Stimulated activated naive CD8-positive, alpha-beta T cell treated with anti-CD3 and anti-CD28 coated beads, Interleukin-15, Interleukin-2, amounts not matched to agents 100 U/mL and 50 U/mL, for 24 hours (primary cell): ENCODE measurements around the gene CDK11A.
"Not testable (repeated sequence)": the region's sequence is repeated elsewhere in the genome, so short reads cannot be mapped to it uniquely, and the experiment has no call there.

Experiments used
- ATAC-seq: fragments of 150-1000 bp; cut with Tn5 transposase; one replicate; pipeline ENCODE4 v1.10.0; 2021
- DNase-seq: peaks from one replicate; pipeline ENCODE4 v3.0.0; 2021

CDK11A gene

DNA sequence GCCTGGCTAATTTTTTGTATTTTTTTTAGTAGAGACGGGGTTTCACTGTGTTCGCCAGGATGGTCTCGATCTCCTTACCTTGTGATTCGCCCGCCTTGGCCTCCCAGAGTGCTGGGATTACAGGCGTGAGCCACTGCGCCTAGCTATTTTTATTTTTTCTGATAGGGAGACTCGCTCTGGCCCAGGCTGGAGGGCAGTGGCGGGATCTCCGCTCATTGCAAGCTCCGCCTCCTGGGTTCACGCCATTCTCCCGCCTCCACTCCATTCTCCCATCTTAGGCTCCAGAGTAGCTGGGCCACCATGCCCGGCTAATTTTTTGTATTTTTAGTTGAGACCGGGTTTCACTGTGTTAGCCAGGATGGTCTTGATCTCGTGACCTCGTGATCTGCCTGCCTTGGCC, 1.9 kb upstream of the CDK11A start:
- not testable (repeated sequence) for DNase-seq, ATAC-seq

GRCh38 chr1:1721201-1721600, 3.0 kb downstream of the CDK11A start:
- DNase-seq: no peak
- no peak for ATAC-seq

DNA sequence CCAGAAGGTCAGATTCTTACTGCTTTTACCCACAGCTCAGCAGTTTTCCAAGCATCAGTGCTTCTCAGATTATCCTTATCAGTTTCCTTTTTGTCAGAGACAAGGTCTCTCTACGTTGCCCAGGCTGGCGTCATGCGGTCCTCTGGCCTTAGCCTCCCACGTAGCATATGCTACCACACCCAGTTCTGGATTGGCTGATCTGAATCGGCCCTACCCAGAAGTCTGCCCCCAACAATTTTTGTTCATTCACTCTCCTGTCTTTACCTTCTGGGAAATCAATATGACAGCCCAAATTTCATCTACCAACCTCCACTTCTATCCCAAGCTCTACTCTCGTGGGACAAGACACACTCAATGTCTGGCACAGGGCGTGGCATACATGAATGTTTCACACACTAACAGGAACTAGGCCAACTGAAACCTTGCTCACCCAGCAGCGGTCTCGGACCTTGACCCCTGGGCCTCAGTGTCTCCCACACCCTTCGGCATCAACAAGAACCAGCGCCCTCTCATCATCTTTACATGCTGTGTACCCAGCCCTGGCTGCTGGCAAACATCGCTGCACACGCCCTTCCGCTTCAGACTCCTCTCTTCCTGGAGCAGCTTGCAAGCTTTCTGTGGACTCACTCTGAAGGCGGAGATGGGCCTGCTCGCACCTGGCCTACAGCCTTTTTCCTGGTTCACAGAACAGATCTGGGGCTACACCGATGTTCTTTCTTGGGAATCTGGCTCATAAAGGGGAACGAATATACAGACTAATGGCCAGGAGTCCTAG, 8.9 kb downstream of the CDK11A start:
- not testable (repeated sequence) for DNase-seq, ATAC-seq

DNA sequence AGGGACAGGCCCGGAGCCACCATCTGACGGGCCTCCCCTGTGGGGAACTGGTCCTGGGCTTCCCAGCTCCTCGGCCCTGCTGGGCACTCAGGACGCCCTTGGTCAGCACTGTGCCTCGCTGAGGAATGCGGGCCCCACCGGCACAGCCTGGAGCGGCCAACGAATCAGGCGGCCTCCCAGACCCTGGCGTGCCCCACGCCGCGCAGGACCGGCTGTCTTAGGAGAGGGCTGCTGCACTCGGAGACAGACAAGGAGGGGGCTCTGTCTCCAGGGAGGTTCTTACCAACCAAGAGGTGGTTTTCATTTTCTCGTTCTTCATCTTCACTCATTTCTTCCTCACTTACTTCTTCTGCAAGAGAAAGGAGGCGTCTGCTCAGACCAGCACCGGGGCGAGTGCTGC, 16.3 kb downstream of the CDK11A start:
- DNase-seq, ATAC-seq: not testable (repeated sequence)

DNA sequence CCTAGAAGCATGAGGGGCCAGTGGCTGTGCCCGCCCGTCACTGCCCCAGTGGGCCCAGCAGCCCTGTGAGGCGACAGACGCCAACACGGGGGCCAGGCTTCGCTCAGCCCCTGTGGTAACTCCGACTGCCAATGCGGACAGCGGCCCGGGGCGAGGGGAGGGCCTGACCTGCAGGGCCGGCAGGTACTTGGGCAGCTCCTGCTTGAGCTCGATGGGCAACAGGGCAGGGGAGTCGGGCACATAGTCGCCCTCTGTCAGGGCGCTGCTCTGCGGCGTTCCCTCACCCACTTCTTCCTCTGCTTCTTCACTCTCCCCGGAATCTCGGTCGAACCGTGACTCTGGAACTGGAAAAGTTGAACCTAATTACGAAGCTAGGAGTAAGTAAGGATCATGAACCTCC, 16.9 kb downstream of the CDK11A start:
- DNase-seq, ATAC-seq: not testable (repeated sequence)

GRCh38 chr1:1705623-1706022, 18.5 kb downstream of the CDK11A start:
- ATAC-seq, DNase-seq: not testable (repeated sequence)

DNA sequence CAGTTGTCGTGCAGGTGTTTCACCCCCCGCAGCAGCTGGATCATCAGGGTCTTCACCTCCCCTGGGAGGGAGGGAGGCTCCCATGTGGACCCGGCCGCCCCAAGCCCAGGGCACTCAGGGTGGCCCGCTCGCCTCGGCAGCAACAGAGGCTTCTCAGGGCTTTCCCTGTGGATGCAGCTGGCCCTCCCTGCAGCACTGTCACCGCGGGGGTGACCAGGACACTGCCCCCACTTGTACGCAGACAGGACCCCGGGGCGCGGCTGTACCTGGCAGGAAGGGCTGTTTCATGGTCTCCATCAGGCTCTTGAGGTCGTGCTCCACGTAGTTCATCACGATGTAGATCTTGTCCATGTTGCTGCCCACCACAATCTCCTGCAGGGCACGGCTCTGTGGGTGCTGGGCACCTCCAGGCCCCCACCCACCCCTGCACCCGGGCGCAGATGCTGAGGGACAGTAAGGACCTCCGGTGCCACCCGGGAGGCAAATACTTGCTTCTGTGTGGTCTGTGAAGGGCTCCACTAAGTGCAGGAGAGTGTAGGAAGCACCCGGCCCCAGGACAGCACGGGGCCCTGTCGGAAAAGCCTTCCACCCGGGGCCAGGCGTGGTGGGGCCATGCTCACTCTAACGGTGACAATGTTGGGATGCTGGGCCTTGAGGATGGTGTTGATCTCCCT, 19.7 kb downstream of the CDK11A start:
- ATAC-seq: not testable (repeated sequence)

GRCh38 chr1:1703796-1704195, 20.4 kb downstream of the CDK11A start:
- DNase-seq (peak; percentile 4), ATAC-seq (no peak)

More for the DNA sequence above, 19.7 kb downstream of the CDK11A start:
- peak; percentile 2 for DNase-seq

- not testable (repeated sequence) for ATAC-seq, DNase-seq
Measured at GRCh38 chr1:1702506-1702905, 21.7 kb downstream of the CDK11A start.

DNA sequence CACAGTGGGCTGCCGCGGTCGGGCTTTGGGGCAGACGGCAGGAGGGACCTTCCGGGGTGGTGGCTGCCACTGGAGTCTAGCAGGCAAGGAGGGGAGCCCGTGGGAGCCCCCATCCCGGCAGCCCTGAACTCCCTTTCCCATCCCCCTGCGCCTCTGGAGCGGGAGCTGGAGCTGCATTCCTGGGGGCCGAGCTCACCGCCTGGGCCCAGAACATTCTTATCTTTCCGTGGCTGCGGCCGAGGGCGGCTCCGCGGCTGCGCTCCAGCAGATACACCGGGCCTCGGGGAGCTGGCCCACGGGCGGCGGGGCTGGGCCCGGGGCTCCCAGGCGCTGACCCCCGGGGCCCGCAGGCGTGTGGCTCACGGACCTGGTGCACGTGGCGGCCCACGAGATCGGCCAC, 23.6 kb downstream of the CDK11A start:
- DNase-seq, ATAC-seq: not testable (repeated sequence)

DNA sequence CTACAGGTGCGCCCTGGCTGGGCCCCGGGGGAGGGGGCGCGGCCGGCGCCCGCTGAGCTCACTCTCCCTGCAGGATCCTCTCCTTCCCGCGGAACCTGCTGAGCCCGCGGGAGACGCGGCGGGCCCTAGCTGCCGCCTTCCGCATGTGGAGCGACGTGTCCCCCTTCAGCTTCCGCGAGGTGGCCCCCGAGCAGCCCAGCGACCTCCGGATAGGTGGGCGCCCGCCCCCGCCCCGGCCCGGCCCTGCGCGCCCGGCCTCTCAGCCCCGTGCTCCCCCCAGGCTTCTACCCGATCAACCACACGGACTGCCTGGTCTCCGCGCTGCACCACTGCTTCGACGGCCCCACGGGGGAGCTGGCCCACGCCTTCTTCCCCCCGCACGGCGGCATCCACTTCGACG, 24.1 kb downstream of the CDK11A start:
- ATAC-seq: not testable (repeated sequence)

DNA sequence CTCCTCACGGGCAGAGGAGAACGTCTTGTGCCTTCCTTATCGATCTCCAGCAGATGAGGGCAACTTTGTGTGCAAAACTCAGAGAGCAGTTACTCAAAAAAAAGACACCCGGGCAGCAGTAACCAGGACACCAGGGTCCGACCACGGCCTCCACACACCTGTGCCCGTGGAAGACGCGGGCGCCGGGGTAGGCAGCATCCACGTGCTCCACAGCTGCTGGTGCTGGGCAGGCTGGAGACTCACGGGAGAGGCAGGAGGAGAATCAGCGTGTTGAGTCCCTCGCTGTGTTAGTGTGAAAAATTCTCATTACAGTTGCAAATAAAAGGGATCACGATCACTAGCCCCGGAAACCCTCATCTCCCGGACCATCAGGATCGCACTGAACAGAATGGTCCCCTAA, 25.1 kb downstream of the CDK11A start:
- not testable (repeated sequence) for ATAC-seq, DNase-seq

More for the DNA sequence above, 24.1 kb downstream of the CDK11A start:
- DNase-seq: not testable (repeated sequence)

DNA sequence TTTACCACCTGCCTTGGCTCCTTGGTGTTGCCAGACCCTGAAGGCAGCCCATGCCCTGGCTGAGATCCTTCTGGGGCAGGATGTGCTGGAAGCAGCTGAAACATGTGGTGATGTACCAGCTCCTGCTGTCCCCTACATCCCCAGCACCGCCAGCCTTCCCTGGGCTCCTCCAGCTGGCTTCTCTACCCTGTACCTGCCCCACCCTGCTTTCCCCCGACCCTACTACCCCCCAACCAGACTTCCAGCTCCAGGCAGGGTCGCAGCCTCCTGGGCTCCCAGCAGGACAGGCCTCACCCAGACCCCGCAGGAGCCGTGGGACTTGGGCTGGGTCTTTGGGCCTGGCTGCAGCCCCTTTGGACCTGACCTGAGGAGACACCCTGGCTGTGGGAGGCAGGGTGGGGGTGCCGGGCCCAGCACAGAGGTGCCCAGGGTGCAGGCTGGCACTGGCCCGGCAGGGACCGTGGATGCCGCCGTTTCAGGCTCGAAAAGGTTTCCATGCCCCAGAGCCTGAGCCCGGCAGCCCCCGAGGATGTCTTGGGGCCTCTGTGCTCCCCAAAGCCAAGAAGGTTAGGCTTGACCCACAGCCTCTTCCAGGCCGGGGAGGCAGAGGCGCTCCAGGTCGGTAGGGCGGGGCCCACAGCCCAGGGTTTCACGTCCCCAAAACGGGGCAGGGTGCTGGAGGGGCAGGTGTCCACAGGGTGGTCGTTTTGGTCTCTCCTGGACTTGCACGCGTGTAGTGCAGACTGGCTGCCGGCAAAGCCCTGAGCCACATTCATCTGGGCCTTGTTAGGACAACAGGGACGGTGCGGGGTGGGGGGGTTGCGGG, 26.6 kb downstream of the CDK11A start:
- ATAC-seq, DNase-seq: not testable (repeated sequence)

DNA sequence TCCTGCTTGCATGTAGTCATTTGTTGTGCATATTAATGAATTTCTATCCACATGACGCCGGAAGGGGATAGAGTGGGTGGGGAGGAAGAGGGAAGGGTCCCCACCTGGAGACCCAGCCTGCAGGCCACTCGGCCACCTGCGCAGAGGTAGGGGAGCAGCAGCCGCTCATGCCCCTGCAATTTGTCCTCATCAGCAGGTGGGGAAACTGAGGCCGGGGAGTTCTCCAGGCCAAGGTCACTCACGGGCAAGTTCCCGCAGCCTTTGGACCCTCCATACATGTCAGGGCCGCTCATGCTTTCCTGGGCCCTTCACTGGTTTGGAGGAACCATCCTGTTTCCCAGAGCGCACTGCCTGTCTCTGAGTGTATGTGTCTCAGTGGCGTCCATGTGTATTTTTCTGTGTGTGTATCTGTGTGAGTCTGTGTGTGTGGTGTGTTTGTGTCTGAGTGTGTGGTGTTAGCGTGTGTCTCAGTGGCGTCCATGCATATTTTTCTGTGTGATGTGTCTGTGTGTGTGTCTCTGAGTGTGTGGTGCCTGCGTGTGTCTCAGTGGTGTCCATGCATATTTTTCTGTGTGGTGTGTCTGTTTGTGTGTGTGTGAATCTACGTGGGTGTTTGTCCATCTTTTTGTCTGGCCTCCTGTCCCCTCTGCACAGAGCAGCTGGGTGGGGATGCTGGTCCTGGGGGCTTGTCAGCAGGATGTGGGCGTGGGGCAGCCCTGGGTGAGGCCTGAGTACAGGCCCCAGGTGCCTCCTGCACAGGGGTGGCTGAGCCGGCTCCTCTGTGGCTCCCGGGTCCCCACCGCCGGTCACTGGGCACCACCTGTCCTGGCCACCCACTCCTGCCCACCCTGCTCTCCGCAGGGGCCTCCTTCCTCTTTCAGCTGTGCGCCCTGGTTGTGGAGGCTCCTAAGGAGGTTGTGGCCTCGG, 27.5 kb downstream of the CDK11A start:
- not testable (repeated sequence) for ATAC-seq, DNase-seq

DNA sequence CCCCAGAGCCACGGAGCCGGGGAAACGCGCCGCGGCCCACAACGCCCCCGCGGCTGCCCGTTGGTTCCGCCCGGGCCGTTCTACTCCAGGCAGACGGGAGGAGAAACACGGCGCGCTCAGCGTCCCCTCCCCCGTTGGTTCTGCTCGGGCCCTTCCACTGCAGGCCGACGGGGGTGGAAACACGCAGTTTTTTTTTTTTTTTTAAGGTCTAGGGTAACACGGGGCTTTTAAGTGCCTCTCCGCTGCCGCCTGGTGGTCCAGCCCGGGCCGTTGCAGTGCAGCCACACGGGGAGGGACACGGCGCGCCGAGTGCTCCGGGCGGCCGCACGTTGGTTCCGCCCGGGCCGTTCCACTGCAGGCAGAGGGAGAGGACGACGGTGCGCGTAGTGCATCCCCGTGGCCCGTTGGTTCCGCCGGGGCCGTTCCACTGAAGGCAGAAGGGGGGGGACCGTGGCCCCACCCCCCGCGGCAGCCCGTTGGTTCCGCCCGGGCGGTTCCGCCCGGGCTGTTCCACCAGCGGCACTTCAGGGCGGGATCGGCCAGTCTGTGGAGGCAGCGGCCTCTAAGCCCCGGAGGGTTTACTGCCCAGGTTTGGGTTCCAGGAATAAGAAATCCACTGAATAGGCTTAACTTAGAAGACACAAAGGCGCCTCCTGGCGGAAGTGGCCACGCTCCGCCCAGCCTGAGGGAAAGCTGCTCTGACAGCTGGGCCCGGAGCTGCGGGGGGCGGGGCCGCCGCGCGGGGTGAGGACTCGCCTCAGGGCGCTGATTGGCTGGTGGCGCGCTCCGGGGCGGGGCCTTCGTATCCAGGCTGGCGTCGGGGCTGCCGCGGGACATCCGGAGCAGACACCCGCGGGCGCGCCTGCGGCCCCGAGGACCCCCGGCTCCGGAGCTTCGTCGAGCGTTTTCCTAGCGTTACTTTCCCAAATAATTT, 31.2 kb downstream of the CDK11A start, which contains the start of gene SLC35E2B:
SLC35E2B (minus strand) TSS at position 82 of the 934 bp plus-strand sequence. CDS start 16,096 bp downstream, outside the sequence.
- DNase-seq: peak; percentile 76

DNA sequence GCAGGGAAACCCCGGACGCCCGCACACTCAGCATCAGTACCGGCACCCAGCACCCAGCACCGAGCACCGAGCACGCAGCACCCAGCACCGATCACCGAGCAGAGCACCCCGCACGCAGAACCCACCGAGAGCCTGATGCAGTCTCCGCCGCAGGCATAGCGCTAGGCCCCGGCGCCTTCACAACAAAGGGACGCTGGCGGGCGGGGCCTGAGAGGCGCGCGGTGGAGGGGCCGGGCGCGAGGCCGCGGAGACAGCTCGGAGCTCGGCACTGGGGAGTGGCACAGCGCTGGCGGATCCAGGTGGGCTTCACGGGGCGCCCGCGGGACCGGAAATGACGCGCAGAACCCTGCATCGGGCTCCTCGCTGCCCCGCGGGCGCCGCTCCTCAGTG, 31.8 kb downstream of the CDK11A start:
- ATAC-seq (peak; percentile 55), DNase-seq (peak; percentile 54)

More for the DNA sequence above, 31.2 kb downstream of the CDK11A start, which contains the start of gene SLC35E2B:
- peak; percentile 91 for ATAC-seq

DNA sequence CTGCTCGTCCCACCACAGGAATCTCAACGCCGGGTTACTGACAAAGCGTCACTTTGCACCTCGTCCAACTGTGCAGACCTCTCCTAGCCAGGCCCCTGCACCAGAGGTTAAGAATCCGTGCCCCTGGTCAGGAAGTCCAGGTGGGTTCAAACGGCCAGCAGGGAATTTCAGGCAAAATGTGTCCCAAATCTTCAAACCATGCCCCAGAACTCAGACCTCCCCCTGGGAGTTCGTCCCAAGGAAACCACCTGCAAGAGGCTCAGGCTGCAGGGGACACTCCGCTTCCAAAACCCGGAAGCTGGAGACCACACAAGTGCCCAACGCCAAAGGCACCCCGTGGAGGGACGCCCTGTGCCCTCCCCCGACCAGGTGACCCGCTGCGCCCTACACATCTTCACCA, 32.7 kb downstream of the CDK11A start:
- not testable (repeated sequence) for DNase-seq, ATAC-seq

GRCh38 chr1:1689526-1689925, 34.6 kb downstream of the CDK11A start:
- ATAC-seq: not testable (repeated sequence)

GRCh38 chr1:1687846-1688245, 36.3 kb downstream of the CDK11A start:
- ATAC-seq (no peak), DNase-seq (no peak)

More at GRCh38 chr1:1689526-1689925, 34.6 kb downstream of the CDK11A start:
- DNase-seq: peak; percentile 3
